Stimulated activated naive CD4-positive, alpha-beta T cell (primary cell): ENCODE measurements around the gene POLR2J2.
"Not testable (repeated sequence)": the region's sequence is repeated elsewhere in the genome, so short reads cannot be mapped to it uniquely, and the experiment has no call there.

Experiments
- DNase-seq, 6 experiments: peaks; one replicate each; lab custom pipeline; 2025; lab: John Stamatoyannopoulos, UW

Gene POLR2J2

DNA sequence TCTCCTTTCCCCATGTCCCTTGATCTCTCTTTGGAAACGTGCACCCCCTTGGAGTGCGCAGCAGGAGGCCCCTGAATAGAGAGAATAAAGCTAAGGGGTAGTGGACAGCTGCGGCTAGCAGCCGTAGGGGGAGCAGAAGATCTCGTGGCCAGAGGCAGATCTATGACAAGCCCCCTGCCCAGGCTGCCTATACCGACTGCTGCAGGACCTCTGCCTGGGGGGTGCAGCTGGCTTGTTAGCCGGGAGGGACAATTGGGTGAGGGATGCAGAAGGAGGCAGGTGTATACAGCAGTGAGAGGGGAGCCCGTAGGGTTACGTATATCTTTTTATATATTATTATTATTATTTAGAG lies 469 bp upstream of the POLR2J2 start:
- DNase-seq, result not testable (repeated sequence)

DNA sequence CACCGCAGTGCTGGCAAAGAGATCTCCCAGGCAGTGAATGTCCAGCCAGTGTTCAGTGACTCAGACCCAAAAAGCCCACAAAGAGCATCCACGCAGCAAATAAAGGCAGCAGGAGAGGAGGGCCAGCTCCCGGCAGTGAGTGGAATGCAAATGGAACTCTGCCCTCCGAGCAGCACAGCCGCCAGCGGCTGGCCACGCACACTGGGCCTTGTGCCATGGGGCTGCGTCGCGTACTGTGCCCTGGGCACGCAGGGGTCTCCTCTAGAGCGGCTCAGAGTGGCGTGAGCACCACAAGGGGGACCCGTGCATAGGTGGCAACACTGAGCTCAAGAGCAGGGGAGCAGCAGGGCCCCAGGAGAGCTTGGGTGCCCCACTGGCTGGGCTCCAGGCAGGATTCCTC lies 3.9 kb downstream of the POLR2J2 start:
- not testable (repeated sequence) for DNase-seq

DNA sequence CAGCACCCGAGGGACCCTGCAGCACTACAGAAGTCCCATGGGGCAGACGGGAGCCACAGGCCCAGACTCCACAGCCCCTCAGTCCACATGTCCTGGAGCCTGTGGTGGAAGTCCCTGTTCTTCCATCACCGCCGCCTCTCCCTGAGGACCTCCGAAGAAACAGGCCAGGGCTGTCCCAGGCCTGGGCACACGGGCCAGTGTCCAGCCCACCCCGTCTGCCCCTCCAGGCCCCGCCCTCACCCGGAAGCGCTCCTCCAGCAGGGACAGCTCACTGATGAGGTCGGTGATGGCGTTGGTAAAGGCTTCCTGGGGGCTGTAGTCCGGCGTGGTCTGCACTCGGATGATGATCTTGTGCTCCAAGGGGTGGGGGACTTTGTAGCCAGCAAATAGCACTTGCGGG lies 4.6 kb downstream of the POLR2J2 start:
- DNase-seq, result not testable (repeated sequence)

DNA sequence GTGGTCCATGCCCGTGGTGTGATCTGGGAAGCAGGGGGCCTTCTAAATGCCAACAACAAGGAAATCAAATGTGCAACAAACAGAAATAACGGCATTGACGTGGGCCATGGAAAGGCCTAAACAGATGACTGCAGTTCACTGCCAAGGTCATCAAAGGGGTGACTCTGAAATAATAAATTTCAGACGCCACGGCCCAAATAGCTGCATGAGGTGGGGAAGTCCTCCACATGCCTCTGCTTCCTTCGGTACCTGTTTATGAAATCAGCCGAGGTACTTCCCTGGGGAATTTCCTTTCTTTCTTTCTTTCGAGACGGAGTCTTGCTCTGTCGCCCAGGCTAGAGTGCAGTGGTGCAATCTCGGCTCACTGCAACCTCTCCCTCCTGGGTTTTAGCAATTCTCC lies 6.7 kb downstream of the POLR2J2 start:
- DNase-seq, result not testable (repeated sequence)

DNA sequence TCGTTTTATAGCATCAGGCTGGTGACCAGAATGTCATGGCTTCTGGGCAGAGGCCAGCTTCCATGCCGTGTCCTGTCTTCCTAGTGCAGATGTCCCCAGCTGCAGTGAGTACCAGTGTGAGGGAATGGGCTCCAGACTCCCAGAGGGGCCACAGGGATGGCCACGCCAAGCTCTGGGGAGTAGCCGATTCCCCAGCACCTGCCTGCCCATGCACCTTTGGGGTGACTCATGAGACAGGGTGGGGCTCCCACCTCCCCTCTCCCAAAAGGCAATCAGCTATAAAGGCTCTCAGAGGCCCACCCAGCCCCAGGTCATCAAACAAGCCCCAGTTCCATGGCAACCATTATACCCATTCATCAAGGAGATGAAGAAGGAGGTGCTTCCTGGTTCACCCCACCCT lies 21.5 kb downstream of the POLR2J2 start, which contains the start of gene SPDYE2B:
SPDYE2B (plus strand) TSS at position 396 of the 400 bp plus-strand sequence. CDS start 2,030 bp downstream, outside the sequence.
- not testable (repeated sequence) for DNase-seq

DNA sequence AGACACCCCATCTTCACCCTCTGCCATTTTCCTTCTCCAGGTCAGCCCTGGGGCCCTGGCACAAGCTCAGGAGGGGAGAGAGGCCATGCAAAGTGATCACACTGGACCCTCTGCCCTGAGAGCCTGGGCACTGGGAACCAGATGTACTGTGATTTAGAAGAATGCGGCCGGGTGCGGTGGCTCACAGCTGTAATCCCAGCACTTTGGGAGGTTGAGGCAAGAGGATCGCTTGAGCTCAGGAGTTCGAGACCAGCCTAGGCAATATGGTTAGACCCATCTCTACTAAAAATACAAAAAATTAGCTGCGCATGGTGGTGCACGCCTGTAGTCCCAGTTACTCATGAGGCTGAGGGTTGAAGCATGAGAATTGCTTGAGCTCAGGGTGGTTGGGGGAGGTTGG lies 23.6 kb downstream of the POLR2J2 start:
- DNase-seq, result not testable (repeated sequence)

DNA sequence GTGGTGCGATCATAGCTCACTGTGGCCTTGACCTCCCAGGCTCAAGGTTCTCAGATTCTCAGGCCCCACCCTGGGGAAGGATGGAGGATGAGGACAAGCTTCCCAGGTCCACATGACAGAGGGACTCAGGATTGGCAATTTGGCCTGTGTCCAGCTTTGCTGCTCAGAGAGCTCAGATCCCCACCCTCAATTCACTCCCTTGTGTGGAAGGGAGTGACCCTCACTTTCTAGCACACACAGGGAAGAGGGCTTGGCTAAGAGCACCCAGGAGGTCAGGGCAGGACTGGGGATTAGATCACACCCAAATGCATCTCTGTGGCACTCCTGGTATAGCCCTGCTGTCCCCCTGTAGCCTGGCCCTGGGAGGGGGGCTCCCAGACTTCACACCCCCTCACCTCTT lies 28.1 kb downstream of the POLR2J2 start:
- not testable (repeated sequence) for DNase-seq

DNA sequence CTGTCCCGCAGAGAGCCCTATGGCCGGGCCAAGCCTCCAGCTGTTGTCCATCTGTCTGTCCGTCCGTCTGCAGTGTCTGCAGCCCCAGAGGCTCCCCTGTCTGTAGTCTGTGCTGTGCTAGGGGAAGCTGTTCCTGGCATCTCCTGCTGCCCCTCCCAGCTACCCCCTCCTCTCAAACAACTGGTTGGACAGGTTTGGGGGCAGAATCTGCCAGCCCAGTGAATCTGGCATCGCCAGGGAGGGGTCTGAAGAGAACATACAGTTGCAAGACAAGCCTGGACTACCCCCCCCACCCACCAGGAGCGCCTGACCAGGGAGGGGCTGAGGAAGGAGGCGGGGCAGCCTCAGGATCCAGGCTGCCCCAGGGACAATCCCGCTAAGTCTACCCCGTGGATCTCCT lies 28.8 kb downstream of the POLR2J2 start, which contains the start of gene UPK3BL1:
UPK3BL1 (minus strand) TSS at position 101 of the 400 bp plus-strand sequence; CDS start at position 51, 50 bp downstream.
- not testable (repeated sequence) for DNase-seq

DNA sequence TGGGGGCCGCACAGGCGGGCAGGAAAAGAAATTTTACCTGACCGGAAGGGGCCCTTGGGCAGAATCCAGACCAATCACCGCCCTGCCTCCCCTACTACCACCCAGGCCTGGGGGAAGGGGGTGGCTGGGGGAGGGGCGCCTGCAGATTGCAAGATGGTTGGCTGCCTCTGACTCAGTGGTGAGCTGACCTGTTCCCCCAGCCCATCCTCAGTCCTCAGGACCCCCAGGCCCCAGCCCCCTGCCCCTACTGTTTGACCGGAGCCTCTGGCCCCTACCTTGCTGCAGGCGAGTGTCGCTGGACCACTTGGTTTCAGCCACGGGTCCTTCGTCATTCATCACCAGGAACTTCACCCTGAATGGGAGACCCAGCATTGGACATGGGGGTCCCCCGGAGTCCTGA lies 32.6 kb downstream of the POLR2J2 start:
- DNase-seq, result not testable (repeated sequence)

DNA sequence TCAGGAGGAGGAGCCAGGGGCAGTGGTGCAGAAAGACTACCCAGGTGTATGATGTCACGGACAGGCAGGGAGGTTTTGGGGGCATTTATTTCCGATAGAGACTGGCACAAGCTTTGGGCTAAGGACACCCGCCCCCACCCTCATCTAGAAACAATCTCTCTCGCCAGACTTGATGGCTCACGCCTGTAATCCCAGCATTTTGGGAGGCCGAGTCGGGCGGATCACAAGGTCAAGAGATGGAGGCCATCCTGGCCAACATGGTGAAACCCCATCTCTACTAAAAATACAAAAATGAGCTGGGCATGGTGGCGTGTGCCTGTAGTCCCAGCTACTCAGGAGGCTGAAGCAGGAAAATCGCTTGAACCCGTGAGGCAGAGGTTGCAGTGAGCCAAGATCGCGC lies 34.5 kb downstream of the POLR2J2 start:
- DNase-seq, result not testable (repeated sequence)

DNA sequence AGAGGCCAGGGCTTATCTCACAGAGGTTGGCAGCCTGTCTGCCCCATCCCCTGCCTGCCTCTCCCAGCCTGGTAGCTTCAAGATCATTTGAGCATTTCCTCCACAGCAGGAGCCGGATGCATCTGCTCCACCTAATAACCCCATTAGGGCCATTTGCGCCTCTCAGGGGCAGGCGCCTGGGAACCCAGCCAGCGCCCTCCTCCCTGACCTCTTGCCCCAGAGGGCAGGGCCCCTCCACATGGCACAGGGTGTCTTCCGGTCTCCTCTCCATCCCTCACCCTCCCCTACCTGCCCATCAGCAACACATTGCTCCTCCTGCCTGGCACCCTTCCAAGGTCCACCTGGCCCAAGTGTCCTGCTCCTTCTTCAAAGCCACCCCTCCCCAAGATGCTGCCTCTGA lies 36.1 kb downstream of the POLR2J2 start:
- not testable (repeated sequence) for DNase-seq

DNA sequence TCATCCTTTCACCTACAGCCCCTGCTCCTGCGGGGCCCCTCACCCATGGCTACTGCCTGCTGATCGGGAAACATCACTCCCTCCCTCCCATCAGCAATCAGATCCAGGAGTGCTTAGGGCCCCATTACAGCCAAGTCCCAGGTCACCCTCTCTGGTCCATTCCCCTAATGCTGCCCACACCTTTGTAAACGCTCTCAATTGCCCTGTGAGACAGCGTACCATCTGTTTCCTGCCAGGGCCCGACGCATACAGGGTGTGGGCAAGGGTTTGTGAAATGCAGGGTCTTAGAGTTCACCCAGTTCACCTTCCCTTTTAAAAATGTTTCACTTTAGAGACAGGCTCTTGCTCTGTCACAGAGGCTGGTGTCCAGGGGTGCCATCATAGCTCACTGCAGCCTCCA lies 37.2 kb downstream of the POLR2J2 start:
- DNase-seq, result not testable (repeated sequence)

DNA sequence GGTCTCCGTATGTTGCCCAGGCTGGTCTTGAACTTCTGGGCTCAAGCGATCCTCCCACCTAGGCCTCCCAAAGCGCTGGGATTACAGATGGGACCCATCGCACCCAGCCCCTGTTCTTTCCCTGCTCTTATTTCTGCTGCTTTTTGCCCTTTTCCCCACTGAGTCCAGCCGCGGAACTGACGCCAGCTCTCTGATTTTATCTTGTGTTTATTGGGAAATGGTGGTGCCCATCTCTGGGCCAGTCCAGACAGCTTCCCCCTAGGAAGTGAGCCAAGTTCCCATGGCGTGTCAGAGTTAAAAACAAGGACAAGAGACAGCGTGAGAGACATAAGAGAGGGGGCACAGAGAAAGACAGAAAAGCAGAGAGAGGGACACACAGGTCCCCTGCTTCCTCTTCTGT lies 40.8 kb downstream of the POLR2J2 start:
- not testable (repeated sequence) for DNase-seq

DNA sequence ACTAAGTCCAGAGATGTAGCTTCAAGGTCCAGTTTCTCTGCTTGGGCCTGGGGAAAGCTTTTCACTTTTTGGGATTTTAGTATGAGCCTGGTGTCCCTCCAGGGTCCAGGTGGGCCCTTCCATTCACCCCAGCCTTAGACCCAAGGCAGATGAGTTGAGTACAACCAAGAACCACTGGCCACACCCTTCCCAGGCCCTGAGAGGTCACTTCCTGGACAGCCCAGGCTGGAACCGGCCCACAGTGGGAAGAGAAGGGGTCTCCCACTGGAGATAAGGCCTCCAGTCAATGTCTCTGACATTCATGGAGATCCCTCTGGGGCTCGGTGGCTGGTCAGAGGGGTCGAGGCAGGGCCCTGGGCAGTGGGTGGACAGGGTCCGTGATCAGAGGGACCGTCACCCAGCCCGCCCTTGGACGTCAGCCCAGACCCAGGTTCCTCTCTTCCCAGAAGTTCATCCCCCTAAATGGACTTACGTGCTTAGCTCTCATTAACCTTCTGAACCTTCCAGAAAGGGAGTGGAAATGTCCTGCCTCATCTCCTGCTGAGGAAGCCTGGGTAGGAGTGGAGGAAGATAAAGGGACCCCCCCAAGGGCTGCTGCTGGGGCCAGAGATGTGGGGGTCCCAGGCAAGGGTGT lies 44.1 kb downstream of the POLR2J2 start:
- not testable (repeated sequence) for DNase-seq

DNA sequence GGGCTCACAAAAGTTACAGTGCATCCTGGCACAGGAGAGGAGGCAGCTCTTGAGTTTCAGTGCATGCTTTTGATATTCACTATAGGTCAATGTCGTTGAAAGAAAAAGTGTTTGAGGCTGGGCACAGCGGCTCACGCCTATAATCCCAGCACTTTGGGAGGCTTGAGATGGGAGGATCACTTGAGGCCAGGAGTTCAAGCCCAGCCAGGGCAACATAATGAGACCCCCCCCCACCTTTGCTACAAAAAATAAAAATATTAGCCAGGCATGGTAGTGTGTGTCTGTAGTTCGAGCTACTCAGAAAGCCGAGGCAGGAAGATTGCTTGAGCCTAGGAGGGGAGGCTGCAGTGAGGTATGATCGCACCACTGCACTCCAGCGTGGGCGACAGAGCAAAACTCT lies 53.3 kb downstream of the POLR2J2 start:
- not testable (repeated sequence) for DNase-seq

DNA sequence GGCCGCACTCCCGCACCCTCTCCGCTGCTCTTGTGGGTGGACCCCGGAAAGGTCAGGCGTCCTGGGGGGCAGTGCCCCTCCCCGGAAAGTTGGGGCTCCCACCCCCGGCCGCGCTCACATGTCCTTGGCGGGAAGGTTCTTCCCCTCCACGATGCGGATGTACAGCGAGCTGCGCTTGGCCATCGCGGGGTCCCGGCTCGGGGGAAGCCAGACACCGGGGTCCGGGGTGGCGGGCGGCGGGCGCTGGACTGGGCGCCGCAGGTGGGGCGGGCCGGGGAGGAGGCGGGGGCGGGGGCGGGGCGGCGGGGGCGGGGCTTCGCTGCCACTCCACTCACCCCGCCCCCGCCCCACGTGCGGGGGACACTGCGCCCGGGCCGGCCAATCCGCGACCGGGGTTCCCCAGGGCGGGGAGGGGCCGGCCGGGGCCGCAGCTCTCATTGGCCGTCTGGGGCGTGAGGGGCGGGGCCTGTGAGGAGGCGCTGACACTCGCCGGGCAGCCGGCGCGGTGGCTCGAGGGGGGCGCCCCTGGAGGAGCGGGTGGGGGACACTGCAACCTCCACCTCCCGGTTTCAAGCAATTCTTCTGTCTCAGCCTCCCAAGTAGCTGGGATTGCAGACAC lies 54.8 kb downstream of the POLR2J2 start, which contains the start of gene RASA4:
RASA4 (minus strand) TSS at position 250 of the 619 bp plus-strand sequence; CDS start at position 183, 67 bp downstream.
- DNase-seq, result not testable (repeated sequence)
